ENCODE measurements around the gene PARP3.
A peak's percentile ranks its signal among the peaks of the same experiment; 100 is the strongest.
"Not testable (repeated sequence)": the region's sequence is repeated elsewhere in the genome, so short reads cannot be mapped to it uniquely, and the experiment has no call there.

PARP3 gene

GRCh38 chr3:51897391-51897790 is 44.8 kb upstream of the PARP3 start:
- no peak overlapping the region for H3K4me3 ChIP-seq (ENCODE audit: severe bottlenecking)
- H3K27ac ChIP-seq (ENCODE audit: poor library complexity, severe bottlenecking) = peak overlapping the region; percentile 31

GRCh38 chr3:51900043-51900442 is 42.1 kb upstream of the PARP3 start:
- not testable (repeated sequence) for H3K4me3 ChIP-seq (ENCODE audit: severe bottlenecking); H3K36me3 ChIP-seq (ENCODE audit: low read depth); H3K4me1 ChIP-seq (ENCODE audit: insufficient read depth, poor library complexity, severe bottlenecking); ATAC-seq (ENCODE audit: low read depth); H3K27ac ChIP-seq (ENCODE audit: poor library complexity, severe bottlenecking); H3K9me3 ChIP-seq (ENCODE audit: severe bottlenecking); DNase-seq (ENCODE audit: low spot score); H3K27me3 ChIP-seq (ENCODE audit: insufficient read depth, poor library complexity, severe bottlenecking)

More at GRCh38 chr3:51897391-51897790, 44.8 kb upstream of the PARP3 start:
- ATAC-seq (ENCODE audit: low read depth) = no peak
- DNase-seq (ENCODE audit: low spot score) = no peak
- no peaks in the 10 kb centered on the region for H3K27me3 ChIP-seq (ENCODE audit: insufficient read depth, poor library complexity, severe bottlenecking)
- H3K36me3 ChIP-seq (ENCODE audit: low read depth) = no peaks in the 10 kb centered on the region
- TF ChIP-seq CTCF (IDR thresholded peaks at IDR 0.05; ENCODE audit: poor library complexity, severe bottlenecking) = no peak
- no peaks in the 10 kb centered on the region for H3K4me1 ChIP-seq (ENCODE audit: insufficient read depth, poor library complexity, severe bottlenecking)
- no peaks in the 10 kb centered on the region for H3K9me3 ChIP-seq (ENCODE audit: severe bottlenecking)

- not testable (repeated sequence) for H3K4me1 ChIP-seq (ENCODE audit: insufficient read depth, poor library complexity, severe bottlenecking); H3K4me3 ChIP-seq (ENCODE audit: severe bottlenecking); H3K9me3 ChIP-seq (ENCODE audit: severe bottlenecking); H3K36me3 ChIP-seq (ENCODE audit: low read depth); H3K27me3 ChIP-seq (ENCODE audit: insufficient read depth, poor library complexity, severe bottlenecking)
- DNase-seq (ENCODE audit: low spot score) = peak; percentile 79
- ATAC-seq (ENCODE audit: low read depth) = peak; percentile 83
- peak overlapping the region; percentile 69 for H3K27ac ChIP-seq (ENCODE audit: poor library complexity, severe bottlenecking)
These were observed 39.8 kb upstream of the PARP3 start for GRCh38 chr3:51902361-51902760.

- ATAC-seq (ENCODE audit: low read depth) = no peak
- Histone ChIP-seq H3K36me3 (ENCODE audit: low read depth) (no peaks in the 10 kb centered on the region), H3K27me3 (ENCODE audit: insufficient read depth, poor library complexity, severe bottlenecking) (no peaks in the 10 kb centered on the region), H3K4me1 (ENCODE audit: insufficient read depth, poor library complexity, severe bottlenecking) (no peaks in the 10 kb centered on the region), H3K4me3 (ENCODE audit: severe bottlenecking) (no peak overlapping the region), H3K9me3 (ENCODE audit: severe bottlenecking) (peaks cover under 1% of the 10 kb centered on the region), H3K27ac (ENCODE audit: poor library complexity, severe bottlenecking) (no peak overlapping the region)
- DNase-seq (ENCODE audit: low spot score) = no peak
- TF ChIP-seq CTCF (IDR thresholded peaks at IDR 0.05; ENCODE audit: poor library complexity, severe bottlenecking) = no peak
These were observed 37.9 kb upstream of the PARP3 start for GRCh38 chr3:51904034-51904823.

GRCh38 chr3:51908026-51908425 is 34.1 kb upstream of the PARP3 start:
- ATAC-seq (ENCODE audit: low read depth) (peak; percentile 54; the same call in 2 of the 3 replicates), DNase-seq (ENCODE audit: low spot score) (no peak)
- Histone ChIP-seq H3K4me3 (ENCODE audit: severe bottlenecking) (no peak overlapping the region), H3K36me3 (ENCODE audit: low read depth) (no peaks in the 10 kb centered on the region), H3K27ac (ENCODE audit: poor library complexity, severe bottlenecking) (peak overlapping the region; percentile 43), H3K4me1 (ENCODE audit: insufficient read depth, poor library complexity, severe bottlenecking) (no peaks in the 10 kb centered on the region), H3K27me3 (ENCODE audit: insufficient read depth, poor library complexity, severe bottlenecking) (no peaks in the 10 kb centered on the region), H3K9me3 (ENCODE audit: severe bottlenecking) (peaks cover 4% of the 10 kb centered on the region)
- no peak for TF ChIP-seq CTCF (IDR thresholded peaks at IDR 0.05; ENCODE audit: poor library complexity, severe bottlenecking)

GRCh38 chr3:51916418-51916817 is 25.7 kb upstream of the PARP3 start:
- no peaks in the 10 kb centered on the region for H3K9me3 ChIP-seq (ENCODE audit: severe bottlenecking)

More at GRCh38 chr3:51916418-51916817, 25.7 kb upstream of the PARP3 start:
- H3K4me3 ChIP-seq (ENCODE audit: severe bottlenecking) = no peak overlapping the region
- TF ChIP-seq CTCF (IDR thresholded peaks at IDR 0.05; ENCODE audit: poor library complexity, severe bottlenecking) = no peak
- ATAC-seq (ENCODE audit: low read depth) (no peak), DNase-seq (ENCODE audit: low spot score) (no peak)
- no peaks in the 10 kb centered on the region for H3K27me3 ChIP-seq (ENCODE audit: insufficient read depth, poor library complexity, severe bottlenecking)
- H3K36me3 ChIP-seq (ENCODE audit: low read depth) = no peaks in the 10 kb centered on the region
- H3K27ac ChIP-seq (ENCODE audit: poor library complexity, severe bottlenecking) = no peak overlapping the region
- no peaks in the 10 kb centered on the region for H3K4me1 ChIP-seq (ENCODE audit: insufficient read depth, poor library complexity, severe bottlenecking)

All from RWPE2 (cell line).